Activated CD8-positive, alpha-beta memory T cell treated with anti-CD3 and anti-CD28 coated beads, Interleukin-2, amount 10 ng/mL, durations not matched to agents 7 days and 5 days (primary cell): ENCODE data around the gene PDCD11. TPM values are rescaled to one million over a fixed set of nuclear protein-coding genes. Genes with fewer than 3 reads are reported as not detected.
A peak's percentile ranks its signal among the peaks of the same experiment; 100 is the strongest.

Experiments used
- ATAC-seq: fragments of 150-1000 bp; cut with Tn5 transposase; one replicate; pipeline ENCODE4 v1.10.0; 2021; ENCODE audit warnings: moderate library complexity
- CTCF ChIA-PET: fragments of 350-600 bp; sonication (Branson Sonifier 250); formaldehyde crosslinking; loops from one replicate; lab custom pipeline; 2021; ENCODE audit warnings: antibody characterized with exemption; lab: Charles Lee
- DNase-seq: peaks from one replicate; pipeline ENCODE4 v3.0.0-alpha.2; 2020
- H3K27ac Mint-ChIP-seq: one replicate; pipeline ENCODE4 v1.8.0; 2021; ENCODE audit warnings: mild to moderate bottlenecking, mixed read lengths
- H3K27me3 Mint-ChIP-seq: one replicate; pipeline ENCODE4 v1.8.0; 2021; ENCODE audit warnings: mixed read lengths
- H3K36me3 Mint-ChIP-seq: one replicate; pipeline ENCODE4 v1.8.0; 2021; ENCODE audit warnings: mild to moderate bottlenecking, mixed read lengths
- H3K4me1 Mint-ChIP-seq: one replicate; pipeline ENCODE4 v1.8.0; 2021; ENCODE audit warnings: mixed read lengths
- H3K4me3 Mint-ChIP-seq: one replicate; pipeline ENCODE4 v1.8.0; 2021; ENCODE audit warnings: mild to moderate bottlenecking, moderate library complexity, mixed read lengths
- H3K9me3 Mint-ChIP-seq: one replicate; pipeline ENCODE4 v1.8.0; 2022; ENCODE audit warnings: low read depth, mixed read lengths
- total RNA-seq, 2 experiments: library from RNA; stranded (reverse); gene quantifications; one replicate each; pipeline ENCODE4 v1.2.3, GENCODE V29; 2021

Gene PDCD11
- total RNA-seq, 2 experiments from 2014 or later: 59.4 to 67.7 TPM

GRCh38 chr10:103457176-103457712 is 60.8 kb downstream of the PDCD11 start:
- peak overlapping the region; percentile 45 for H3K27ac Mint-ChIP-seq

GRCh38 chr10:103457896-103458583 is 61.6 kb downstream of the PDCD11 start:
- no peaks in the 10 kb centered on the region for H3K9me3 Mint-ChIP-seq
- CTCF ChIA-PET: interaction anchor here (0.8 to 2.0 kb wide), 3 partner anchors 18 to 135 kb away, joined by 3 to 9 read pairs (median 8); no protein-coding TSS in a partner anchor
- peak overlapping the region; percentile 24 for H3K27ac Mint-ChIP-seq
- no peak for DNase-seq
- H3K36me3 Mint-ChIP-seq: no peaks in the 10 kb centered on the region
- peaks cover 36% of the 10 kb centered on the region for H3K4me1 Mint-ChIP-seq
- no peak overlapping the region for H3K4me3 Mint-ChIP-seq
- no peaks in the 10 kb centered on the region for H3K27me3 Mint-ChIP-seq
- no peak for ATAC-seq

More at GRCh38 chr10:103457176-103457712, 60.8 kb downstream of the PDCD11 start:
- no peaks in the 10 kb centered on the region for H3K36me3 Mint-ChIP-seq
- CTCF ChIA-PET: interaction anchor here (0.8 to 6.5 kb wide), 3 partner anchors 13 to 136 kb away, joined by 3 to 40 read pairs (median 9); no protein-coding TSS in a partner anchor
- H3K9me3 Mint-ChIP-seq: no peaks in the 10 kb centered on the region
- DNase-seq (no peak), ATAC-seq (no peak)
- H3K27me3 Mint-ChIP-seq: no peaks in the 10 kb centered on the region
- H3K4me1 Mint-ChIP-seq: peaks cover 43% of the 10 kb centered on the region
- H3K4me3 Mint-ChIP-seq: no peak overlapping the region

GRCh38 chr10:103458720-103459119 is 62.3 kb downstream of the PDCD11 start, which contains the start of gene CALHM1:
CALHM1 (minus strand) TSS chr10:103458900; CDS start chr10:103458751, 149 bp downstream.
- Mint-ChIP-seq H3K4me1 (peaks cover 31% of the 10 kb centered on the region), H3K4me3 (peak within 1 kb of the TSS; percentile 55), H3K9me3 (no peaks in the 10 kb centered on the region), H3K36me3 (no peaks in the 10 kb centered on the region), H3K27ac (peak within 1 kb of the TSS; percentile 85), H3K27me3 (no peaks in the 10 kb centered on the region)
- CTCF ChIA-PET: interaction anchor here (1.8 to 2.0 kb wide), 3 partner anchors 13 to 42 kb away, joined by 6 to 9 read pairs (median 8); no protein-coding TSS in a partner anchor
- peak; percentile 66 for DNase-seq
- ATAC-seq: peak; percentile 83

- CTCF ChIA-PET: interaction anchor here (0.8 to 2.0 kb wide), 6 partner anchors 7 to 133 kb away, joined by 3 to 9 read pairs (median 6); partner anchors contain the start of gene CALHM2
- Mint-ChIP-seq H3K4me1 (peaks cover 31% of the 10 kb centered on the region), H3K27me3 (no peaks in the 10 kb centered on the region), H3K36me3 (no peaks in the 10 kb centered on the region), H3K4me3 (peak overlapping the region; percentile 55), H3K27ac (peak overlapping the region; percentile 85), H3K9me3 (no peaks in the 10 kb centered on the region)
- peak; percentile 29 for ATAC-seq
- no peak for DNase-seq
These were observed 63.2 kb downstream of the PDCD11 start for GRCh38 chr10:103459615-103460014.

GRCh38 chr10:103463499-103463898 is 67.1 kb downstream of the PDCD11 start:
- peaks cover 41% of the 10 kb centered on the region for H3K4me1 Mint-ChIP-seq
- H3K27me3 Mint-ChIP-seq: no peaks in the 10 kb centered on the region
- ATAC-seq: no peak
- no peak overlapping the region for H3K4me3 Mint-ChIP-seq
- CTCF ChIA-PET: interaction anchor here (0.9 to 3.8 kb wide), 2 partner anchors 13 to 18 kb away, joined by 3 to 14 read pairs; no protein-coding TSS in a partner anchor
- H3K36me3 Mint-ChIP-seq: peaks cover 1% of the 10 kb centered on the region
- no peak for DNase-seq
- no peak overlapping the region for H3K27ac Mint-ChIP-seq
- H3K9me3 Mint-ChIP-seq: no peaks in the 10 kb centered on the region

- no peak overlapping the region for H3K4me3 Mint-ChIP-seq
- H3K36me3 Mint-ChIP-seq: peaks cover 9% of the 10 kb centered on the region
- H3K4me1 Mint-ChIP-seq: peaks cover 41% of the 10 kb centered on the region
- no peaks in the 10 kb centered on the region for H3K27me3 Mint-ChIP-seq
- H3K27ac Mint-ChIP-seq: no peak overlapping the region
- CTCF ChIA-PET: interaction anchor here (0.6 to 2.4 kb wide), 10 partner anchors 10 to 65 kb away, joined by 3 to 14 read pairs (median 4); no protein-coding TSS in a partner anchor
- DNase-seq: no peak
- ATAC-seq: no peak
- no peaks in the 10 kb centered on the region for H3K9me3 Mint-ChIP-seq
These were observed 69.2 kb downstream of the PDCD11 start for GRCh38 chr10:103465411-103466179.

- H3K36me3 Mint-ChIP-seq: peaks cover 9% of the 10 kb centered on the region
These were observed 70.3 kb downstream of the PDCD11 start for GRCh38 chr10:103466734-103467133.

GRCh38 chr10:103467406-103467805 is 71.0 kb downstream of the PDCD11 start:
- H3K27me3 Mint-ChIP-seq: no peaks in the 10 kb centered on the region
- no peak for ATAC-seq
- H3K4me3 Mint-ChIP-seq: no peak overlapping the region
- peak overlapping the region; percentile 60 for H3K27ac Mint-ChIP-seq
- H3K9me3 Mint-ChIP-seq: no peaks in the 10 kb centered on the region
- peaks cover 57% of the 10 kb centered on the region for H3K4me1 Mint-ChIP-seq
- H3K36me3 Mint-ChIP-seq: peaks cover 9% of the 10 kb centered on the region
- DNase-seq: no peak
- CTCF ChIA-PET: interaction anchor here (0.8 to 1.0 kb wide), 3 partner anchors 14 to 19 kb away, joined by 3 to 5 read pairs (median 3); partner anchors contain the start of gene CALHM2

More at GRCh38 chr10:103466734-103467133, 70.3 kb downstream of the PDCD11 start:
- Mint-ChIP-seq H3K4me3 (no peak overlapping the region), H3K9me3 (no peaks in the 10 kb centered on the region), H3K4me1 (peaks cover 50% of the 10 kb centered on the region), H3K27ac (peak overlapping the region; percentile 20), H3K27me3 (no peaks in the 10 kb centered on the region)
- DNase-seq (no peak), ATAC-seq (no peak)
- CTCF ChIA-PET: interaction anchor here (1.0 to 2.4 kb wide), 5 partner anchors 9 to 40 kb away, joined by 3 to 14 read pairs (median 4); partner anchors contain the start of gene CALHM2

- Mint-ChIP-seq H3K27ac (peak overlapping the region; percentile 97), H3K9me3 (no peaks in the 10 kb centered on the region), H3K36me3 (peaks cover 9% of the 10 kb centered on the region), H3K4me1 (peaks cover 66% of the 10 kb centered on the region), H3K27me3 (no peaks in the 10 kb centered on the region), H3K4me3 (no peak overlapping the region)
- DNase-seq (no peak), ATAC-seq (no peak)
- CTCF ChIA-PET: interaction anchor here (0.7 to 5.4 kb wide), 6 partner anchors 12 to 50 kb away, joined by 3 to 40 read pairs (median 4); partner anchors contain the start of gene CALHM2
These were observed 72.8 kb downstream of the PDCD11 start for GRCh38 chr10:103469201-103469600.

- CTCF ChIA-PET: interaction anchor here (1.3 to 5.4 kb wide), 6 partner anchors 10 to 22 kb away, joined by 3 to 40 read pairs (median 8); partner anchors contain the start of genes CALHM1 and CALHM2
- Mint-ChIP-seq H3K36me3 (peaks cover 9% of the 10 kb centered on the region), H3K27me3 (no peaks in the 10 kb centered on the region), H3K4me3 (peak overlapping the region; percentile 68), H3K9me3 (no peaks in the 10 kb centered on the region), H3K4me1 (peaks cover 65% of the 10 kb centered on the region), H3K27ac (peak overlapping the region; percentile 97)
- DNase-seq (peak; percentile 97), ATAC-seq (peak; percentile 88)
These were observed 74.6 kb downstream of the PDCD11 start for GRCh38 chr10:103470761-103471653.

- Mint-ChIP-seq H3K27ac (peak overlapping the region; percentile 97), H3K36me3 (peaks cover 9% of the 10 kb centered on the region), H3K4me3 (peak overlapping the region; percentile 68), H3K27me3 (no peaks in the 10 kb centered on the region), H3K4me1 (peaks cover 63% of the 10 kb centered on the region), H3K9me3 (no peaks in the 10 kb centered on the region)
- DNase-seq (no peak), ATAC-seq (peak; percentile 5)
- CTCF ChIA-PET: interaction anchor here (1.1 to 5.4 kb wide), 10 partner anchors 9 to 56 kb away, joined by 3 to 40 read pairs (median 6); partner anchors contain the start of genes CALHM1 and CALHM2
These were observed 75.6 kb downstream of the PDCD11 start for GRCh38 chr10:103472005-103472404.
